K562 (cell line): ENCODE data around the gene TAF3. TPM values are rescaled to one million over a fixed set of nuclear protein-coding genes. Genes with fewer than 3 reads are reported as not detected.

Source experiments
- ATAC-seq: fragments of 200-7000 bp; cut with Tn5 transposase; 3 replicates; pipeline ENCODE4 v1.9.1; 2020; ENCODE audit warnings: moderate library complexity
- BruUV-seq: library from RNA; stranded (reverse); fragments of 400-500 nt; replicated peaks from 2 replicates; lab custom pipeline; 2021; lab: Mats Ljungman, UMichigan
- CTCF ChIA-PET: fragments of 300-600 bp; formaldehyde crosslinking; extraction: SDS; loops from one replicate; lab custom pipeline; 2021; ENCODE audit warnings: low intra/inter-chr PET ratio; lab: Yijun Ruan, JAX
- POLR2A ChIA-PET: fragments of 300-600, 350-650 bp; sonication (Branson Sonifier 250); formaldehyde crosslinking; extraction: SDS; loops from one replicate; lab custom pipeline; 2021; ENCODE audit warnings: antibody characterized with exemption, inconsistent platforms; lab: Yijun Ruan, JAX
- DNase-seq, 4 experiments: peaks; one replicate each; pipeline versions ENCODE4 v3.0.0 to v3.0.0-alpha.2; 2011 to 2018; ENCODE audit warnings: low spot score in 3 of 4, mixed read lengths in 3 of 4; ENCODE audit errors: extremely low read depth in 1 of 4
- FAIRE-seq: peaks from 2 replicates; lab custom pipeline; 2011; peaks lifted over from hg19 to GRCh38; lab: Jason Lieb, UNC
- H2AFZ ChIP-seq: 2 replicates; pipeline ENCODE4 v1.6.0; 2011; ENCODE audit warnings: low read depth, low read length, control low read depth, inconsistent platforms
- H3K27ac ChIP-seq: fragments of 200-600 bp; 3 replicates; pipeline ENCODE4 v1.8.0; 2011; ENCODE audit warnings: low read depth, mild to moderate bottlenecking, control low read depth, inconsistent platforms, low read length, moderate library complexity, mixed read lengths; ENCODE audit errors: extremely low read depth
- H3K27me3 ChIP-seq, 2 experiments: fragments of 300-600 bp in 1 of 2; 2 replicates in 1 of 2; 3 replicates in 1 of 2; pipeline versions ENCODE4 v1.6.0 to v1.8.0; 2011; ENCODE audit warnings: inconsistent platforms in 2 of 2, low read length in 2 of 2, mild to moderate bottlenecking in 1 of 2, mixed read lengths in 1 of 2, moderate library complexity in 1 of 2; ENCODE audit not compliant: control insufficient read depth in 2 of 2, insufficient read depth in 2 of 2
- H3K36me3 ChIP-seq: fragments of 300-600 bp; 3 replicates; pipeline ENCODE4 v1.8.0; 2011; ENCODE audit warnings: mild to moderate bottlenecking, low read length, inconsistent platforms; ENCODE audit not compliant: control insufficient read depth, insufficient read depth
- H3K4me1 ChIP-seq, 2 experiments: fragments of 200-600 bp in 1 of 2; replicated peaks in 1 of 2; 2 replicates in 1 of 2; 3 replicates in 1 of 2; pipeline versions ENCODE4 v1.5.1 to v1.8.0; 2011; ENCODE audit warnings: inconsistent platforms in 2 of 2, low read length in 2 of 2, mild to moderate bottlenecking in 1 of 2, mixed read lengths in 1 of 2, moderate library complexity in 1 of 2; ENCODE audit not compliant: control insufficient read depth in 2 of 2, insufficient read depth in 2 of 2
- H3K4me2 ChIP-seq: 2 replicates; pipeline ENCODE4 v1.6.1; 2011; ENCODE audit warnings: low read length, control low read depth, inconsistent platforms, mixed read lengths; ENCODE audit not compliant: insufficient read depth
- H3K4me3 ChIP-seq: fragments of 200-600 bp; sonication (generic), shearing (Covaris generic); 2 replicates; pipeline ENCODE4 v1.5.1; 2016; ENCODE audit warnings: control low read depth, inconsistent platforms
- H3K79me2 ChIP-seq: fragments of 200-600 bp; 3 replicates; pipeline ENCODE4 v1.8.0; 2011; ENCODE audit warnings: low read length, inconsistent platforms; ENCODE audit not compliant: control insufficient read depth, insufficient read depth
- H3K9ac ChIP-seq, 2 experiments: 2 replicates each; pipeline versions ENCODE4 v1.6.0 to v1.6.1; 2011; ENCODE audit warnings: low read depth in 2 of 2, low read length in 2 of 2, control low read depth in 1 of 2, inconsistent platforms in 1 of 2, mild to moderate bottlenecking in 1 of 2, mixed read lengths in 1 of 2; ENCODE audit not compliant: insufficient read depth in 1 of 2
- H3K9me1 ChIP-seq: one replicate; pipeline ENCODE4 v1.6.0; 2011; ENCODE audit warnings: inconsistent platforms, mild to moderate bottlenecking, low read length, moderate library complexity; ENCODE audit not compliant: control insufficient read depth, insufficient read depth
- H3K9me3 ChIP-seq: replicated peaks from 2 replicates; pipeline ENCODE4 v1.5.1; 2011; ENCODE audit warnings: low read depth, low read length, inconsistent platforms; ENCODE audit not compliant: control insufficient read depth, insufficient read depth
- H4K20me1 ChIP-seq: replicated peaks from 2 replicates; pipeline ENCODE4 v1.6.1; 2011; ENCODE audit warnings: low read length, inconsistent platforms, mixed read lengths; ENCODE audit not compliant: control insufficient read depth, insufficient read depth
- BMI1 ChIP-seq: fragments of 150-350 bp; IDR thresholded peaks from 2 replicates; pipeline ENCODE4 v1.6.1; 2014; ENCODE audit warnings: low read length
- CBFA2T3 ChIP-seq: fragments of 450-650 bp; IDR thresholded peaks from 2 replicates; pipeline ENCODE4 v1.6.1; 2017
- CEBPB ChIP-seq: fragments of 450-650 bp; IDR thresholded peaks from 2 replicates; pipeline ENCODE4 v1.6.1; 2016; ENCODE audit warnings: missing genetic modification characterization, missing compliant biosample characterization
- KDM1A ChIP-seq, 2 experiments: fragments of 450-650 bp; IDR thresholded peaks; 2 replicates each; pipeline ENCODE4 v1.6.1; 2016; ENCODE audit warnings: mild to moderate bottlenecking in 2 of 2
- RREB1 ChIP-seq: fragments of 250-450 bp; sonication (Bioruptor Pico); IDR thresholded peaks from 2 replicates; pipeline ENCODE4 v1.4.0; 2020
- SRSF7 ChIP-seq: fragments of 200-400 bp; formaldehyde crosslinking; optimal IDR thresholded peaks from 2 replicates; pipeline ENCODE3; 2017; ENCODE audit warnings: mild to moderate bottlenecking, low read depth, low read length
- WGBS: fragments of 100-300 bp; shearing (Covaris generic); methylation state at CpG from one replicate; pipeline ENCODE4 v1.1.6; 2016; ENCODE audit warnings: low coverage, mixed read lengths; ENCODE audit not compliant: insufficient coverage; ENCODE audit errors: missing lambda C conversion rate; 5-methylcytosine and 5-hydroxymethylcytosine counted together
- in situ Hi-C: fragments of 300-500 bp; cut with MboI; formaldehyde crosslinking; loops from 4 replicates; pipeline ENCODE4 v1.15.0; 2018; ENCODE audit warnings: inconsistent platforms, mixed read lengths
- intact Hi-C: fragments of 100-400 bp; cut with micrococcal nuclease; formaldehyde crosslinking; loops from 2 replicates; pipeline ENCODE4 v1.14.2; 2022
- polyA plus RNA-seq, 8 experiments: library from polyadenylated mRNA; depleted of rRNA in 4 of 8; stranded (reverse) in 5 of 8; unstranded in 3 of 8; fragments of >200 nt; fragmentation: Nextera tagmentation in 2 of 8; fragmentation: Illumina TruSeq in 1 of 8; extraction: Ambion mirVana in 2 of 8; extraction: Trizol in 1 of 8; gene quantifications; 2 replicates each; pipeline versions ENCODE4 v1.2.1 to v1.2.3, GENCODE V29; 2011 to 2014; ENCODE audit warnings: inconsistent platforms in 1 of 8, missing spikeins in 1 of 8
- total RNA-seq, 7 experiments: library from RNA; depleted of rRNA in 6 of 7; stranded (reverse); fragments of >200 nt in 6 of 7; fragmentation: Illumina TruSeq in 2 of 7; extraction: Trizol in 2 of 7; gene quantifications; 2 replicates each; pipeline versions ENCODE4 v1.2.1 to v1.2.3, GENCODE V29; 2011 to 2021; ENCODE audit warnings: low replicate concordance in 1 of 7

TAF3 gene
- total and polyA plus RNA-seq, 9 of the 15 experiments (the other 6 are each of a cell fraction or from before 2014, with no cell fraction given): 1.5 to 9.9 (median 4.1) TPM

GRCh38 chr10:7960108-7960507 lies 141.8 kb downstream of the TAF3 start (continued):
- TF ChIP-seq RREB1 (CRISPR knock-in tag) (no peak), SRSF7 (no peak), BMI1 (no peak)

- Histone ChIP-seq H3K9me3 (no peaks in the 10 kb centered on the region), H3K4me1 (peaks cover 0 to 8% of the 10 kb centered on the region in 2 experiments; a peak in 4 of 5 replicates), H3K4me3 (no peak overlapping the region), H3K79me2 (no peaks in the 10 kb centered on the region), H3K36me3 (peaks cover 12% of the 10 kb centered on the region; the same call in 2 of the 3 replicates), H3K4me2 (no peak overlapping the region), H3K9me1 (no peaks in the 10 kb centered on the region), H3K27ac (no peak overlapping the region), H3K9ac (no peak overlapping the region), H3K27me3 (no peaks in the 10 kb centered on the region), H4K20me1 (no peaks in the 10 kb centered on the region), H2AFZ (no peak overlapping the region)
- POLR2A ChIA-PET: no interaction called here
- 28% methylated on average over 5 of the region's 5 CpGs for WGBS
- in situ Hi-C loops: no loop called here
- no TSS peak for BruUV-seq
- DNase-seq: no peak
- ATAC-seq: no peak
- TF ChIP-seq CBFA2T3 (0 out of 2 replicates have a peak, but pooled peaks have one; percentile 5), CEBPB (no peak), KDM1A (IDR thresholded peaks at IDR 0.05) (peak; percentile 60 to 68; a peak in 3 of 4 replicates)
- TF ChIP-seq, all 486 proteins: peak for 2
- FAIRE-seq: peak; percentile 6
- CTCF ChIA-PET: no interaction called here
- intact Hi-C loops: no loop called here
Observed at GRCh38 chr10:7962592-7962991, 144.3 kb downstream of the TAF3 start.
